ENCODE measurements around the gene WDR54. TPM values are rescaled to one million over a fixed set of nuclear protein-coding genes. Genes with fewer than 3 reads are reported as not detected.
"Not testable (repeated sequence)": the region's sequence is repeated elsewhere in the genome, so short reads cannot be mapped to it uniquely, and the experiment has no call there.

The WDR54 gene
- total RNA-seq, 1 experiment from 2014 or later = 183 TPM

- in situ Hi-C loops (cut with HindIII; ENCODE audit: low pct_unique_long_range_greater_than_20kb, low sequenced_read_pairs) = no loop called here
- no peak for DNase-seq (ENCODE audit: low read depth)
Measured at GRCh38 chr2:74393525-74393924, 28.0 kb upstream of the WDR54 start.

GRCh38 chr2:74396149-74396548, 25.4 kb upstream of the WDR54 start:
- no peak for DNase-seq (ENCODE audit: low read depth)
- in situ Hi-C loops (cut with HindIII; ENCODE audit: low pct_unique_long_range_greater_than_20kb, low sequenced_read_pairs) = no loop called here

- in situ Hi-C loops (cut with HindIII; ENCODE audit: low pct_unique_long_range_greater_than_20kb, low sequenced_read_pairs) = no loop called here
- DNase-seq (ENCODE audit: low read depth) = no peak
Measured at GRCh38 chr2:74399785-74400184, 21.7 kb upstream of the WDR54 start.

- no peak for DNase-seq (ENCODE audit: low read depth)
- in situ Hi-C loops (cut with HindIII; ENCODE audit: low pct_unique_long_range_greater_than_20kb, low sequenced_read_pairs) = no loop called here
Measured at GRCh38 chr2:74401891-74402290, 19.6 kb upstream of the WDR54 start.

GRCh38 chr2:74406035-74406434, 15.5 kb upstream of the WDR54 start:
- in situ Hi-C loops (cut with HindIII; ENCODE audit: low pct_unique_long_range_greater_than_20kb, low sequenced_read_pairs) = no loop called here
- DNase-seq (ENCODE audit: low read depth) = peak; percentile 92

GRCh38 chr2:74407682-74408081, 13.8 kb upstream of the WDR54 start:
- in situ Hi-C loops (cut with HindIII; ENCODE audit: low pct_unique_long_range_greater_than_20kb, low sequenced_read_pairs) = no loop called here
- no peak for DNase-seq (ENCODE audit: low read depth)

GRCh38 chr2:74413001-74413698, 8.4 kb upstream of the WDR54 start:
- no peak for DNase-seq (ENCODE audit: low read depth)

GRCh38 chr2:74414441-74414840, 7.1 kb upstream of the WDR54 start:
- in situ Hi-C loops (cut with HindIII; ENCODE audit: low pct_unique_long_range_greater_than_20kb, low sequenced_read_pairs) = no loop called here
- DNase-seq (ENCODE audit: low read depth) = no peak

More at GRCh38 chr2:74413001-74413698, 8.4 kb upstream of the WDR54 start:
- in situ Hi-C loops (cut with HindIII; ENCODE audit: low pct_unique_long_range_greater_than_20kb, low sequenced_read_pairs) = no loop called here

- in situ Hi-C loops (cut with HindIII; ENCODE audit: low pct_unique_long_range_greater_than_20kb, low sequenced_read_pairs) = no loop called here
- DNase-seq (ENCODE audit: low read depth) = no peak
Measured at GRCh38 chr2:74414881-74415761, 6.4 kb upstream of the WDR54 start.

GRCh38 chr2:74415762-74416395, 5.7 kb upstream of the WDR54 start:
- DNase-seq (ENCODE audit: low read depth) = no peak
- in situ Hi-C loops (cut with HindIII; ENCODE audit: low pct_unique_long_range_greater_than_20kb, low sequenced_read_pairs) = no loop called here

- in situ Hi-C loops (cut with HindIII; ENCODE audit: low pct_unique_long_range_greater_than_20kb, low sequenced_read_pairs) = no loop called here
- DNase-seq (ENCODE audit: low read depth) = no peak
Measured at GRCh38 chr2:74416778-74417177, 4.8 kb upstream of the WDR54 start.

- in situ Hi-C loops (cut with HindIII; ENCODE audit: low pct_unique_long_range_greater_than_20kb, low sequenced_read_pairs) = no loop called here
- no peak for DNase-seq (ENCODE audit: low read depth)
Measured at GRCh38 chr2:74417197-74417596, 4.3 kb upstream of the WDR54 start.

- DNase-seq (ENCODE audit: low read depth) = no peak
- in situ Hi-C loops (cut with HindIII; ENCODE audit: low pct_unique_long_range_greater_than_20kb, low sequenced_read_pairs) = no loop called here
Measured at GRCh38 chr2:74417763-74418162, 3.8 kb upstream of the WDR54 start.

- in situ Hi-C loops (cut with HindIII; ENCODE audit: low pct_unique_long_range_greater_than_20kb, low sequenced_read_pairs) = no loop called here
- DNase-seq (ENCODE audit: low read depth) = no peak
Measured at GRCh38 chr2:74418312-74418711, 3.2 kb upstream of the WDR54 start.

- in situ Hi-C loops (cut with HindIII; ENCODE audit: low pct_unique_long_range_greater_than_20kb, low sequenced_read_pairs) = no loop called here
- no peak for DNase-seq (ENCODE audit: low read depth)
Measured at GRCh38 chr2:74419345-74419744, 2.2 kb upstream of the WDR54 start.

- in situ Hi-C loops (cut with HindIII; ENCODE audit: low pct_unique_long_range_greater_than_20kb, low sequenced_read_pairs) = no loop called here
- DNase-seq (ENCODE audit: low read depth) = no peak
Measured at GRCh38 chr2:74420006-74420405, 1.5 kb upstream of the WDR54 start.

GRCh38 chr2:74420443-74421103, 957 bp upstream of the WDR54 start:
- not testable (repeated sequence) for DNase-seq (ENCODE audit: low read depth)

GRCh38 chr2:74423231-74424095, 1.9 kb downstream of the WDR54 start:
- DNase-seq (ENCODE audit: low read depth) = no peak
- in situ Hi-C loops (cut with HindIII; ENCODE audit: low pct_unique_long_range_greater_than_20kb, low sequenced_read_pairs) = no loop called here

More at GRCh38 chr2:74420443-74421103, 957 bp upstream of the WDR54 start:
- in situ Hi-C loops (cut with HindIII; ENCODE audit: low pct_unique_long_range_greater_than_20kb, low sequenced_read_pairs) = not testable (repeated sequence)

Data from Caki2 (cell line).